Loucy (cell line): ENCODE measurements around the gene TNFAIP3.

ENCODE experiments used
- H2AFZ ChIP-seq: fragments of 200-600 bp; sonication (generic); 2 replicates; pipeline ENCODE4 v1.6.0; 2016; ENCODE audit warnings: antibody characterized with exemption, mild to moderate bottlenecking, low read length, moderate library complexity
- H3F3A ChIP-seq: fragments of 200-600 bp; 2 replicates; pipeline ENCODE4 v1.6.0; 2016; ENCODE audit warnings: antibody characterized with exemption, low read depth, mild to moderate bottlenecking
- H3K27me3 ChIP-seq: fragments of 200-600 bp; sonication (generic); 2 replicates; pipeline ENCODE4 v1.6.1; 2014; ENCODE audit warnings: low read length, mild to moderate bottlenecking; ENCODE audit not compliant: insufficient read depth, poor library complexity, severe bottlenecking
- H3K36me3 ChIP-seq: fragments of 200-600 bp; sonication (generic); 2 replicates; pipeline ENCODE4 v1.6.1; 2016; ENCODE audit warnings: low read length; ENCODE audit not compliant: insufficient read depth
- H3K4me1 ChIP-seq: fragments of 200-600 bp; sonication (generic); 2 replicates; pipeline ENCODE4 v1.5.1; 2014; ENCODE audit warnings: low read length, mild to moderate bottlenecking; ENCODE audit not compliant: insufficient read depth, poor library complexity, severe bottlenecking
- H3K4me2 ChIP-seq: fragments of 200-600 bp; sonication (generic); 2 replicates; pipeline ENCODE4 v1.6.0; 2014; ENCODE audit warnings: antibody characterized with exemption, low read length, low read depth, mild to moderate bottlenecking; ENCODE audit not compliant: poor library complexity, severe bottlenecking
- H3K4me3 ChIP-seq: fragments of 200-600 bp; sonication (generic); 2 replicates; pipeline ENCODE4 v1.5.1; 2014; ENCODE audit warnings: low read length, mild to moderate bottlenecking, mixed read lengths; ENCODE audit not compliant: poor library complexity, severe bottlenecking
- H3K79me2 ChIP-seq: fragments of 200-600 bp; sonication (generic); 2 replicates; pipeline ENCODE4 v1.6.1; 2014; ENCODE audit warnings: low read length; ENCODE audit not compliant: insufficient read depth
- H3K9ac ChIP-seq: fragments of 200-600 bp; sonication (generic); 2 replicates; pipeline ENCODE4 v1.6.0; 2014; ENCODE audit warnings: mild to moderate bottlenecking, low read depth, low read length, moderate library complexity; ENCODE audit not compliant: poor library complexity, severe bottlenecking
- H3K9me2 ChIP-seq: fragments of 200-600 bp; sonication (generic); replicated peaks from 2 replicates; pipeline ENCODE4 v1.6.1; 2016; ENCODE audit warnings: low read depth, low read length, mixed read lengths
- H3K9me3 ChIP-seq: fragments of 200-600 bp; sonication (generic); 2 replicates; pipeline ENCODE4 v1.6.1; 2014; ENCODE audit warnings: mild to moderate bottlenecking, antibody characterized with exemption, low read length, low read depth; ENCODE audit not compliant: insufficient read depth
- H4K20me1 ChIP-seq: fragments of 200-600 bp; sonication (generic); 2 replicates; pipeline ENCODE4 v1.6.0; 2014; ENCODE audit warnings: antibody characterized with exemption, low read length, mild to moderate bottlenecking; ENCODE audit not compliant: insufficient read depth, poor library complexity, severe bottlenecking
- CTCF ChIP-seq: fragments of 200-600 bp; sonication (generic); conservative IDR thresholded peaks from 2 replicates; pipeline ENCODE4 v1.5.1; 2014; ENCODE audit warnings: mild to moderate bottlenecking, antibody characterized with exemption, low read length
- EZH2phosphoT487 ChIP-seq: fragments of 200-600 bp; IDR thresholded peaks from 2 replicates; pipeline ENCODE4 v1.6.1; 2018; ENCODE audit warnings: antibody characterized with exemption, mild to moderate bottlenecking, moderate library complexity, borderline replicate concordance

The TNFAIP3 gene

GRCh38 chr6:137912813-137913212, 45.8 kb downstream of the TNFAIP3 start:
- TF ChIP-seq EZH2phosphoT487 (no peak), CTCF (no peak)
- no peak overlapping the region for H3K4me3 ChIP-seq
- H3K9me3 ChIP-seq: no peaks in the 10 kb centered on the region
- H3F3A ChIP-seq: no peaks in the 10 kb centered on the region
- no peak overlapping the region for H3K4me2 ChIP-seq
- no peaks in the 10 kb centered on the region for H3K27me3 ChIP-seq
- H3K9me2 ChIP-seq: no peaks in the 10 kb centered on the region
- no peaks in the 10 kb centered on the region for H3K79me2 ChIP-seq
- H3K9ac ChIP-seq: no peak overlapping the region
- H3K36me3 ChIP-seq: no peaks in the 10 kb centered on the region
- no peaks in the 10 kb centered on the region for H4K20me1 ChIP-seq
- H2AFZ ChIP-seq: no peak overlapping the region
- H3K4me1 ChIP-seq: peaks cover 22% of the 10 kb centered on the region

GRCh38 chr6:137913434-137913833, 46.4 kb downstream of the TNFAIP3 start:
- no peak overlapping the region for H3K4me2 ChIP-seq
- H3K27me3 ChIP-seq: no peaks in the 10 kb centered on the region
- TF ChIP-seq CTCF (no peak), EZH2phosphoT487 (no peak)
- no peak overlapping the region for H3K9ac ChIP-seq
- H3K79me2 ChIP-seq: no peaks in the 10 kb centered on the region
- H4K20me1 ChIP-seq: no peaks in the 10 kb centered on the region
- H3K4me3 ChIP-seq: no peak overlapping the region
- no peaks in the 10 kb centered on the region for H3F3A ChIP-seq
- no peaks in the 10 kb centered on the region for H3K36me3 ChIP-seq
- peaks cover 22% of the 10 kb centered on the region for H3K4me1 ChIP-seq
- H3K9me3 ChIP-seq: no peaks in the 10 kb centered on the region
- no peaks in the 10 kb centered on the region for H3K9me2 ChIP-seq
- no peak overlapping the region for H2AFZ ChIP-seq

GRCh38 chr6:137913996-137914529, 47.0 kb downstream of the TNFAIP3 start:
- Histone ChIP-seq H3K4me2 (no peak overlapping the region), H3K36me3 (no peaks in the 10 kb centered on the region), H2AFZ (no peak overlapping the region), H3K9me2 (no peaks in the 10 kb centered on the region), H3K4me3 (no peak overlapping the region), H4K20me1 (no peaks in the 10 kb centered on the region), H3K9me3 (no peaks in the 10 kb centered on the region), H3K4me1 (peaks cover 18% of the 10 kb centered on the region), H3K9ac (no peak overlapping the region), H3K79me2 (no peaks in the 10 kb centered on the region), H3F3A (no peaks in the 10 kb centered on the region), H3K27me3 (no peaks in the 10 kb centered on the region)
- TF ChIP-seq EZH2phosphoT487 (no peak), CTCF (no peak)
